Loucy (cell line): Measurements from ENCODE around the gene WDR88.
A peak's percentile ranks its signal among the peaks of the same experiment; 100 is the strongest.

Experiments used
- EZH2phosphoT487 ChIP-seq: fragments of 200-600 bp; IDR thresholded peaks from 2 replicates; pipeline ENCODE4 v1.6.1; 2018; ENCODE audit warnings: antibody characterized with exemption, mild to moderate bottlenecking, moderate library complexity, borderline replicate concordance
- TF ChIP-seq, protein P1 (sequence below): fragments of 200-600 bp; sonication (generic); conservative IDR thresholded peaks from 2 replicates; pipeline ENCODE4 v1.5.1; 2014; ENCODE audit warnings: mild to moderate bottlenecking, antibody characterized with exemption, low read length

DNA sequence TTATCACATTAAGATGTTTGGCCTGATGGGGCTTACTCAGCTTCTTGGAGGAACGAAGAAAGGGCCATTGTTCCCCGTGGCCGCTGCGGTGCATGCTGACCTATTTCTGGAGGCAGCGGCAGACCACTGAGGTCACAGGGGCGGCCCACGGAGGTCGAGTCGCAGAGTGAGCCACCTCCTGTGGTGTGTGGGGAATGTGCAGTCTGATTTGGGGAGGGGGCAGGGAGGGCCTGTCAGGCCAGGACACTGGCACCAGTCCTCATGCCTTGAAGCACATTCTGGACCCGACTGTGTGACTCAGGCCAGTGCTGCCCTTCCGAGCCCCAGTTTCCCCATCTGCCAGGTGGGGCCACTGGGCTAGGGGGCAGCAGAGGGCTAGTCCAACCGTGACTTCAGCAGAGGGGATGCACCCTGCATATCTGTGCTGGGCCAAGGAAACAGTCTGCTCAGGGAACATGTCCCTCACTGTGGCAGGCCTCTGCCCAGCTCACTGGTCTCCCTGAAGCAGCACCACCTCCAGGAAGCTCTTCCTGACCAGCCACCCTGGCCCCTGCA lies 87.4 kb downstream of the WDR88 start:
- TF ChIP-seq, protein P1, sequence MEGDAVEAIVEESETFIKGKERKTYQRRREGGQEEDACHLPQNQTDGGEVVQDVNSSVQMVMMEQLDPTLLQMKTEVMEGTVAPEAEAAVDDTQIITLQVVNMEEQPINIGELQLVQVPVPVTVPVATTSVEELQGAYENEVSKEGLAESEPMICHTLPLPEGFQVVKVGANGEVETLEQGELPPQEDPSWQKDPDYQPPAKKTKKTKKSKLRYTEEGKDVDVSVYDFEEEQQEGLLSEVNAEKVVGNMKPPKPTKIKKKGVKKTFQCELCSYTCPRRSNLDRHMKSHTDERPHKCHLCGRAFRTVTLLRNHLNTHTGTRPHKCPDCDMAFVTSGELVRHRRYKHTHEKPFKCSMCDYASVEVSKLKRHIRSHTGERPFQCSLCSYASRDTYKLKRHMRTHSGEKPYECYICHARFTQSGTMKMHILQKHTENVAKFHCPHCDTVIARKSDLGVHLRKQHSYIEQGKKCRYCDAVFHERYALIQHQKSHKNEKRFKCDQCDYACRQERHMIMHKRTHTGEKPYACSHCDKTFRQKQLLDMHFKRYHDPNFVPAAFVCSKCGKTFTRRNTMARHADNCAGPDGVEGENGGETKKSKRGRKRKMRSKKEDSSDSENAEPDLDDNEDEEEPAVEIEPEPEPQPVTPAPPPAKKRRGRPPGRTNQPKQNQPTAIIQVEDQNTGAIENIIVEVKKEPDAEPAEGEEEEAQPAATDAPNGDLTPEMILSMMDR, result peak; percentile 43
- TF ChIP-seq EZH2phosphoT487, result no peak
